ENCODE results near the gene TRMT112.
A peak's percentile ranks its signal among the peaks of the same experiment; 100 is the strongest.

TRMT112 gene

DNA sequence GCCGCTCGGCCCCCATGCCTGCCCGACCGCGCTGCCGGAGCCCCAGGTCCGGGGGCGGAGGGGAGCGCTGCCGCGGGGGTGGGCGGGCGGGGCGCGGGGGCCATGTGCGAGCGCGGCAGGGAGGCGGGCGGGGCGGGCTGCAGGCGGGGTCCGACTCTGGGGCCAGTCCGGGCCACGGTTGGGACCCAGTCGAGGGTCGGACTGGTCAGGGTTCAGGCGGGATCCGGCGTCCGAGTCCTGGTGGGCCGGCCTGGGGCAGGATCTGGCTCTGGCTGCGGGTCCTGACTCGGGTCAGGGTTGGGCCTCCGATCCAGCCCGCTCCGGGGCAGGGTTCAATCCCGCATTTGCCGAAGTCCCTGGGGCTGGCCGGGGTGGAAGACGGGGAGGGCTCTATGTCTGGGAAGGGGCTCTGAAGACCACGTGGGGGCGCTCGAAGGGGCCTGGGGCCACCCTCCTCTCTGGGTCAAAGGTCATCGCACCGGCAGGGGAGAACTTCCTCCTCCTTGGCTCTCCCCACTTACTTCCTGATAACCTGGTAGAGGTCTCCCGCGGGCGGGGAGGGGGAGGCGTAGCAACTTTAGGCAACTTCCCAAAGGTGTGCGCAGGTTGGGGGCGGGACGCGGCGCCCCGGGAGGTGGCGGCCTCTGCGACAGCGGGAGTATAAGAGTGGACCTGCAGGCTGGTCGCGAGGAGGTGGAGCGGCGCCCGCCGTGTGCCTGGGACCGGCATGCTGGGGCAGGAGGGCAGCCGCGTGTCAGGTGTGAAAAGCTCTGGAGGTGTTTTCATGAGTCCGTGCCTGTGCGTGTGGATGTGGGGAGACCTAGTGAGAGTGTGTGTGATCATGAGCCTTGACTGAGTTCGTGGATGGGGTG is 11.4 kb downstream of the TRMT112 start:
- peak; percentile 78 for DNase-seq (ENCODE audit: low read depth)
- TF ChIP-seq CTCF (IDR thresholded peaks at IDR 0.05; ENCODE audit: insufficient read depth, low read depth, low read length, missing control alignments), result peak; percentile 47
- peak overlapping the region; percentile 94 for H3K4me3 ChIP-seq (ENCODE audit: low read depth, low read length)

DNA sequence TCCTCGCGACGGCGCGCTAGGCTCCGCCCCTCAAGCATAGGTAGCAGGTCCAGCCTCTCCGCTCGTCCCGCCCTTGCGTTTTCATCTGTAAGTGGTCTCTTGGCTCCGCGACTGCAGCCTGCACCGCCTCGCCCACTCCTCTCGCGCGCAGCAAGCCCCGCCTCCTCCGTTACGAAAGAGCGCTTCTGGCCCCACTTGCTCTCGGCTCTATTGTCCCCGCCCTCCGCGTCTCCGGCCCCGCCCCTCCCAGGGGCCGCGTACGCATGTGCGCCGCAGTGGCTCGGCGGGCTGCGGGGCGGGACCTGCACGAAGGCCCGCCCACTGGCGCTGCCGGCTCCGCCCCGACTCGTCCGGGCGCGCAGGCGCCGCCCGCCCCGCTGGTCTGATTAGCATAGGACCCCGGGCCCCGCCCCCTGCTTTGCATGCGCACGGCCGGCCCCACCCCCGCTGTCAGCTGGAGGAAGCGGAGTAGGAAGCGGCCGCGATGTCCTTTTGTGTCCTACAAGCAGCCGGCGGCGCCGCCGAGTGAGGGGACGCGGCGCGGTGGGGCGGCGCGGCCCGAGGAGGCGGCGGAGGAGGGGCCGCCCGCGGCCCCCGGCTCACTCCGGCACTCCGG is 12.2 kb downstream of the TRMT112 start, which contains the start of gene ESRRA:
Gene ESRRA (plus strand): TSS at position 450 of the 616 bp plus-strand sequence. CDS start 1,656 bp downstream, outside the sequence.
- H3K4me3 ChIP-seq (ENCODE audit: low read depth, low read length), result peak within 1 kb of the TSS; percentile 94
- DNase-seq (ENCODE audit: low read depth), result peak; percentile 100
- no peak for TF ChIP-seq CTCF (IDR thresholded peaks at IDR 0.05; ENCODE audit: insufficient read depth, low read depth, low read length, missing control alignments)

- peak; percentile 97 for DNase-seq (ENCODE audit: low read depth)
- peak; percentile 89 for TF ChIP-seq CTCF (IDR thresholded peaks at IDR 0.05; ENCODE audit: insufficient read depth, low read depth, low read length, missing control alignments)
- H3K4me3 ChIP-seq (ENCODE audit: low read depth, low read length), result peak overlapping the region; percentile 64
These were observed 12.9 kb downstream of the TRMT112 start for GRCh38 chr11:64304316-64305072.

DNA sequence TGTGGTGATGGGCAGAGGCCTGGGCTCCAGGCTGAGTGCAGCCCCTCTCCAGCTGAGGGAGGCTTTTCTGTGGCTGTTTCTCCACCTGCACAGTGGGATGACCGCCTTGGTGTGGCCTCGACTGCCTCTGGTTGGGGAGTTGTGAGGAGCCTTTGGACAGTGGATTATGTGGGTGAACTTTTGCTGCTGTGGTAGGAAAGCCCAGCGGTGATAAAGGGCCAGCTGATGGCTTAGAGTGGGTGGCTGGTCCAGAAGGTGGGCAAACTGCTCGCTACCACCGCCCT is 13.4 kb downstream of the TRMT112 start:
- no peak for TF ChIP-seq CTCF (IDR thresholded peaks at IDR 0.05; ENCODE audit: insufficient read depth, low read depth, low read length, missing control alignments)
- DNase-seq (ENCODE audit: low read depth), result no peak
- peak overlapping the region; percentile 64 for H3K4me3 ChIP-seq (ENCODE audit: low read depth, low read length)

GRCh38 chr11:64303109-64304031 is 14.0 kb downstream of the TRMT112 start:
- TF ChIP-seq CTCF (IDR thresholded peaks at IDR 0.05; ENCODE audit: insufficient read depth, low read depth, low read length, missing control alignments), result no peak
- no peak for DNase-seq (ENCODE audit: low read depth)
- H3K4me3 ChIP-seq (ENCODE audit: low read depth, low read length), result peak overlapping the region; percentile 64
